Measurements from ENCODE around the gene PAPOLA.

The PAPOLA gene

GRCh38 chr14:96582995-96583394 is 80.8 kb downstream of the PAPOLA start:
- H3K36me3 ChIP-seq (ENCODE audit: control insufficient read depth, insufficient read depth, low read length) = no peaks in the 10 kb centered on the region
- no peak overlapping the region for H3K4me3 ChIP-seq (ENCODE audit: insufficient read depth, low read depth, low read length)
- WGBS, 2 experiments = 86 to 97% methylated on average over 2 of the region's 4 CpGs
- H3K9me3 ChIP-seq (ENCODE audit: control insufficient read depth, low read length) = no peaks in the 10 kb centered on the region
- no peaks in the 10 kb centered on the region for H3K4me1 ChIP-seq (ENCODE audit: control insufficient read depth, insufficient read depth, low read length)
- H3K27ac ChIP-seq (ENCODE audit: insufficient read depth, low read depth, low read length, poor library complexity, severe bottlenecking) = no peak overlapping the region
- H3K27me3 ChIP-seq (ENCODE audit: control insufficient read depth, insufficient read depth, low read length, poor library complexity, severe bottlenecking) = no peaks in the 10 kb centered on the region

GRCh38 chr14:96583569-96584041 is 81.4 kb downstream of the PAPOLA start:
- H3K4me3 ChIP-seq (ENCODE audit: insufficient read depth, low read depth, low read length) = no peak overlapping the region
- H3K27me3 ChIP-seq (ENCODE audit: control insufficient read depth, insufficient read depth, low read length, poor library complexity, severe bottlenecking) = no peaks in the 10 kb centered on the region
- H3K9me3 ChIP-seq (ENCODE audit: control insufficient read depth, low read length) = no peaks in the 10 kb centered on the region
- no peaks in the 10 kb centered on the region for H3K4me1 ChIP-seq (ENCODE audit: control insufficient read depth, insufficient read depth, low read length)
- H3K36me3 ChIP-seq (ENCODE audit: control insufficient read depth, insufficient read depth, low read length) = no peaks in the 10 kb centered on the region
- no peak overlapping the region for H3K27ac ChIP-seq (ENCODE audit: insufficient read depth, low read depth, low read length, poor library complexity, severe bottlenecking)
- 88 to 89% methylated on average over 10 of the region's 10 CpGs for WGBS, 2 experiments

GRCh38 chr14:96584199-96584906 is 82.2 kb downstream of the PAPOLA start:
- H3K36me3 ChIP-seq (ENCODE audit: control insufficient read depth, insufficient read depth, low read length) = no peaks in the 10 kb centered on the region
- no peaks in the 10 kb centered on the region for H3K9me3 ChIP-seq (ENCODE audit: control insufficient read depth, low read length)
- H3K4me1 ChIP-seq (ENCODE audit: control insufficient read depth, insufficient read depth, low read length) = no peaks in the 10 kb centered on the region
- WGBS, 2 experiments = 29 to 31% methylated on average over 15 of the region's 15 CpGs
- H3K27me3 ChIP-seq (ENCODE audit: control insufficient read depth, insufficient read depth, low read length, poor library complexity, severe bottlenecking) = no peaks in the 10 kb centered on the region
- H3K4me3 ChIP-seq (ENCODE audit: insufficient read depth, low read depth, low read length) = no peak overlapping the region
- no peak overlapping the region for H3K27ac ChIP-seq (ENCODE audit: insufficient read depth, low read depth, low read length, poor library complexity, severe bottlenecking)

- Histone ChIP-seq H3K4me3 (ENCODE audit: insufficient read depth, low read depth, low read length) (no peak overlapping the region), H3K9me3 (ENCODE audit: control insufficient read depth, low read length) (no peaks in the 10 kb centered on the region), H3K27ac (ENCODE audit: insufficient read depth, low read depth, low read length, poor library complexity, severe bottlenecking) (no peak overlapping the region), H3K36me3 (ENCODE audit: control insufficient read depth, insufficient read depth, low read length) (no peaks in the 10 kb centered on the region), H3K27me3 (ENCODE audit: control insufficient read depth, insufficient read depth, low read length, poor library complexity, severe bottlenecking) (no peaks in the 10 kb centered on the region), H3K4me1 (ENCODE audit: control insufficient read depth, insufficient read depth, low read length) (no peaks in the 10 kb centered on the region)
- 86 to 87% methylated on average over 20 of the region's 20 CpGs for WGBS, 2 experiments
Observed at GRCh38 chr14:96584907-96585671, 82.9 kb downstream of the PAPOLA start.

- Histone ChIP-seq H3K4me1 (ENCODE audit: control insufficient read depth, insufficient read depth, low read length) (peaks cover 4% of the 10 kb centered on the region), H3K4me3 (ENCODE audit: insufficient read depth, low read depth, low read length) (no peak overlapping the region), H3K27me3 (ENCODE audit: control insufficient read depth, insufficient read depth, low read length, poor library complexity, severe bottlenecking) (no peaks in the 10 kb centered on the region), H3K36me3 (ENCODE audit: control insufficient read depth, insufficient read depth, low read length) (no peaks in the 10 kb centered on the region), H3K9me3 (ENCODE audit: control insufficient read depth, low read length) (no peaks in the 10 kb centered on the region), H3K27ac (ENCODE audit: insufficient read depth, low read depth, low read length, poor library complexity, severe bottlenecking) (no peak overlapping the region)
- WGBS, 2 experiments = 94 to 100% methylated on average over 3 of the region's 3 CpGs
Observed at GRCh38 chr14:96585672-96586013, 83.5 kb downstream of the PAPOLA start.

- Histone ChIP-seq H3K9me3 (ENCODE audit: control insufficient read depth, low read length) (no peaks in the 10 kb centered on the region), H3K27ac (ENCODE audit: insufficient read depth, low read depth, low read length, poor library complexity, severe bottlenecking) (no peak overlapping the region), H3K27me3 (ENCODE audit: control insufficient read depth, insufficient read depth, low read length, poor library complexity, severe bottlenecking) (no peaks in the 10 kb centered on the region), H3K4me3 (ENCODE audit: insufficient read depth, low read depth, low read length) (no peak overlapping the region), H3K36me3 (ENCODE audit: control insufficient read depth, insufficient read depth, low read length) (no peaks in the 10 kb centered on the region), H3K4me1 (ENCODE audit: control insufficient read depth, insufficient read depth, low read length) (peaks cover 4% of the 10 kb centered on the region)
- WGBS, 2 experiments = 92 to 94% methylated on average over 11 of the region's 11 CpGs
Observed at GRCh38 chr14:96586056-96586455, 83.9 kb downstream of the PAPOLA start.

- WGBS, 2 experiments = 92 to 93% methylated on average over 21 of the region's 21 CpGs
- H3K4me1 ChIP-seq (ENCODE audit: control insufficient read depth, insufficient read depth, low read length) = peaks cover 4% of the 10 kb centered on the region
- H3K9me3 ChIP-seq (ENCODE audit: control insufficient read depth, low read length) = no peaks in the 10 kb centered on the region
- no peak overlapping the region for H3K27ac ChIP-seq (ENCODE audit: insufficient read depth, low read depth, low read length, poor library complexity, severe bottlenecking)
- H3K4me3 ChIP-seq (ENCODE audit: insufficient read depth, low read depth, low read length) = no peak overlapping the region
- no peaks in the 10 kb centered on the region for H3K36me3 ChIP-seq (ENCODE audit: control insufficient read depth, insufficient read depth, low read length)
- peaks cover 3% of the 10 kb centered on the region for H3K27me3 ChIP-seq (ENCODE audit: control insufficient read depth, insufficient read depth, low read length, poor library complexity, severe bottlenecking)
Observed at GRCh38 chr14:96586921-96587822, 85.0 kb downstream of the PAPOLA start.

GRCh38 chr14:96587823-96588385 is 85.7 kb downstream of the PAPOLA start:
- no peaks in the 10 kb centered on the region for H3K9me3 ChIP-seq (ENCODE audit: control insufficient read depth, low read length)
- peaks cover 11% of the 10 kb centered on the region for H3K27me3 ChIP-seq (ENCODE audit: control insufficient read depth, insufficient read depth, low read length, poor library complexity, severe bottlenecking)
- H3K27ac ChIP-seq (ENCODE audit: insufficient read depth, low read depth, low read length, poor library complexity, severe bottlenecking) = no peak overlapping the region
- H3K4me3 ChIP-seq (ENCODE audit: insufficient read depth, low read depth, low read length) = no peak overlapping the region
- H3K4me1 ChIP-seq (ENCODE audit: control insufficient read depth, insufficient read depth, low read length) = peaks cover 6% of the 10 kb centered on the region
- 94 to 95% methylated on average over 6 of the region's 6 CpGs for WGBS, 2 experiments
- H3K36me3 ChIP-seq (ENCODE audit: control insufficient read depth, insufficient read depth, low read length) = no peaks in the 10 kb centered on the region

- WGBS, 2 experiments = 88 to 89% methylated on average over 22 of the region's 22 CpGs
- H3K27ac ChIP-seq (ENCODE audit: insufficient read depth, low read depth, low read length, poor library complexity, severe bottlenecking) = no peak overlapping the region
- peaks cover 18% of the 10 kb centered on the region for H3K27me3 ChIP-seq (ENCODE audit: control insufficient read depth, insufficient read depth, low read length, poor library complexity, severe bottlenecking)
- no peaks in the 10 kb centered on the region for H3K9me3 ChIP-seq (ENCODE audit: control insufficient read depth, low read length)
- no peaks in the 10 kb centered on the region for H3K36me3 ChIP-seq (ENCODE audit: control insufficient read depth, insufficient read depth, low read length)
- peaks cover 8% of the 10 kb centered on the region for H3K4me1 ChIP-seq (ENCODE audit: control insufficient read depth, insufficient read depth, low read length)
- H3K4me3 ChIP-seq (ENCODE audit: insufficient read depth, low read depth, low read length) = no peak overlapping the region
Observed at GRCh38 chr14:96588410-96589257, 86.5 kb downstream of the PAPOLA start.
